HepG2 (cell line): ENCODE measurements around the gene C20orf204. TPM values are rescaled to one million over a fixed set of nuclear protein-coding genes. Genes with fewer than 3 reads are reported as not detected.

Source experiments
- ATF5 ChIP-seq: sonication (generic); formaldehyde crosslinking; IDR thresholded peaks from 2 replicates; pipeline ENCODE4 v1.4.0; 2020; ENCODE audit warnings: mild to moderate bottlenecking, low read depth, missing genetic modification reagents
- FOXP4 ChIP-seq: sonication (generic); formaldehyde crosslinking; IDR thresholded peaks from 2 replicates; pipeline ENCODE4 v1.4.0; 2020; ENCODE audit warnings: missing genetic modification reagents
- HOXD1 ChIP-seq: sonication (generic); formaldehyde crosslinking; IDR thresholded peaks from 2 replicates; pipeline ENCODE4 v1.5.0; 2020; ENCODE audit warnings: missing genetic modification reagents
- MTERF4 ChIP-seq: sonication (generic); formaldehyde crosslinking; IDR thresholded peaks from 2 replicates; pipeline ENCODE4 v1.8.0; 2023; ENCODE audit warnings: mild to moderate bottlenecking, missing genetic modification reagents
- PATZ1 ChIP-seq: sonication (generic); formaldehyde crosslinking; IDR thresholded peaks from 2 replicates; pipeline ENCODE4 v1.4.0; 2020; ENCODE audit warnings: missing genetic modification reagents
- PITX1 ChIP-seq: sonication (generic); formaldehyde crosslinking; IDR thresholded peaks from 2 replicates; pipeline ENCODE4 v1.5.1; 2020; ENCODE audit warnings: mild to moderate bottlenecking, missing genetic modification reagents
- RBM39 ChIP-seq: fragments of 200-400 bp; formaldehyde crosslinking; IDR thresholded peaks from one replicate; pipeline ENCODE4 v1.6.1; 2018; ENCODE audit warnings: antibody characterized with exemption, mild to moderate bottlenecking, low read depth, low read length; ENCODE audit not compliant: poor library complexity, severe bottlenecking
- ZBTB49 ChIP-seq: sonication (generic); formaldehyde crosslinking; IDR thresholded peaks from 2 replicates; pipeline ENCODE4 v1.4.0; 2020; ENCODE audit warnings: missing genetic modification reagents, borderline replicate concordance
- ZNF232 ChIP-seq: sonication (generic); formaldehyde crosslinking; IDR thresholded peaks from 2 replicates; pipeline ENCODE4 v1.4.0; 2020; ENCODE audit warnings: missing genetic modification reagents, borderline replicate concordance
- ZNF574 ChIP-seq: sonication (generic); formaldehyde crosslinking; IDR thresholded peaks from 2 replicates; pipeline ENCODE4 v1.4.0; 2020; ENCODE audit warnings: missing genetic modification reagents
- polyA plus RNA-seq, 8 experiments: library from polyadenylated mRNA; depleted of rRNA in 3 of 8; stranded (reverse) in 7 of 8; unstranded in 1 of 8; fragments of >200 nt; fragmentation: Illumina TruSeq in 4 of 8; extraction: Trizol in 4 of 8; gene quantifications; 2 replicates each; pipeline versions ENCODE4 v1.2.1 to v1.2.3, GENCODE V29; 2011 to 2016; ENCODE audit warnings: low read depth in 4 of 8, missing spikeins in 1 of 8, mixed read lengths in 1 of 8; ENCODE audit not compliant: insufficient read depth in 1 of 8
- total RNA-seq, 5 experiments: library from RNA; depleted of rRNA; stranded (reverse); fragments of >200 nt; fragmentation: Illumina TruSeq; extraction: Trizol; gene quantifications; 2 replicates each; pipeline ENCODE4 v1.2.3, GENCODE V29; 2016; ENCODE audit warnings: low read depth in 1 of 5
- TF ChIP-seq, protein P1 (sequence below): sonication (generic); formaldehyde crosslinking; IDR thresholded peaks from 2 replicates; pipeline ENCODE4; 2020; ENCODE audit warnings: missing genetic modification reagents, mild to moderate bottlenecking, borderline replicate concordance

The C20orf204 gene
- total and polyA plus RNA-seq, 2 of the 13 experiments (the other 11 are each of a cell fraction or from before 2014, with no cell fraction given) = 22.1 to 80.0 TPM

- peak; percentile 24; the same call in 1 of the 2 replicates for TF ChIP-seq PATZ1
- TF ChIP-seq MTERF4 (CRISPR knock-in tag) = 0 out of 2 replicates have a peak, but pooled peaks have one; percentile 27
- no peak for TF ChIP-seq HOXD1
- no peak for TF ChIP-seq ATF5 (CRISPR knock-in tag)
- TF ChIP-seq ZNF574 (CRISPR knock-in tag) = 0 out of 2 replicates have a peak, but pooled peaks have one; percentile 15
- 0 out of 2 replicates have a peak, but pooled peaks have one; percentile 8 for TF ChIP-seq PITX1
- TF ChIP-seq ZNF232 (CRISPR knock-in tag) = no peak
- TF ChIP-seq, protein P1, sequence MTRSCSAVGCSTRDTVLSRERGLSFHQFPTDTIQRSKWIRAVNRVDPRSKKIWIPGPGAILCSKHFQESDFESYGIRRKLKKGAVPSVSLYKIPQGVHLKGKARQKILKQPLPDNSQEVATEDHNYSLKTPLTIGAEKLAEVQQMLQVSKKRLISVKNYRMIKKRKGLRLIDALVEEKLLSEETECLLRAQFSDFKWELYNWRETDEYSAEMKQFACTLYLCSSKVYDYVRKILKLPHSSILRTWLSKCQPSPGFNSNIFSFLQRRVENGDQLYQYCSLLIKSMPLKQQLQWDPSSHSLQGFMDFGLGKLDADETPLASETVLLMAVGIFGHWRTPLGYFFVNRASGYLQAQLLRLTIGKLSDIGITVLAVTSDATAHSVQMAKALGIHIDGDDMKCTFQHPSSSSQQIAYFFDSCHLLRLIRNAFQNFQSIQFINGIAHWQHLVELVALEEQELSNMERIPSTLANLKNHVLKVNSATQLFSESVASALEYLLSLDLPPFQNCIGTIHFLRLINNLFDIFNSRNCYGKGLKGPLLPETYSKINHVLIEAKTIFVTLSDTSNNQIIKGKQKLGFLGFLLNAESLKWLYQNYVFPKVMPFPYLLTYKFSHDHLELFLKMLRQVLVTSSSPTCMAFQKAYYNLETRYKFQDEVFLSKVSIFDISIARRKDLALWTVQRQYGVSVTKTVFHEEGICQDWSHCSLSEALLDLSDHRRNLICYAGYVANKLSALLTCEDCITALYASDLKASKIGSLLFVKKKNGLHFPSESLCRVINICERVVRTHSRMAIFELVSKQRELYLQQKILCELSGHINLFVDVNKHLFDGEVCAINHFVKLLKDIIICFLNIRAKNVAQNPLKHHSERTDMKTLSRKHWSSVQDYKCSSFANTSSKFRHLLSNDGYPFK = peak; percentile 80; the same call in 1 of the 2 replicates
- no peak for TF ChIP-seq ZBTB49 (CRISPR knock-in tag)
- TF ChIP-seq FOXP4 = no peak; the same call in 1 of the 2 replicates
- TF ChIP-seq RBM39 = peak; percentile 72
Measured at GRCh38 chr20:64080813-64081623, 45.0 kb downstream of the C20orf204 start (continued).
